ENCODE data around the gene HOXA6.

HOXA6 gene

GRCh38 chr7:27142580-27143022 is 5.0 kb downstream of the HOXA6 start:
- H3K4me3 ChIP-seq (replicated peaks; ENCODE audit: low read depth, low read length), result peak overlapping the region; percentile 48
- TF ChIP-seq CTCF (IDR thresholded peaks at IDR 0.05; ENCODE audit: low read length, missing control alignments), result no peak
- DNase-seq (ENCODE audit: low read depth), result no peak

GRCh38 chr7:27141923-27142579 is 5.5 kb downstream of the HOXA6 start:
- no peak for TF ChIP-seq CTCF (IDR thresholded peaks at IDR 0.05; ENCODE audit: low read length, missing control alignments)
- DNase-seq (ENCODE audit: low read depth), result no peak
- H3K4me3 ChIP-seq (replicated peaks; ENCODE audit: low read depth, low read length), result peak overlapping the region; percentile 48

GRCh38 chr7:27141137-27141922 is 6.2 kb downstream of the HOXA6 start:
- no peak for TF ChIP-seq CTCF (IDR thresholded peaks at IDR 0.05; ENCODE audit: low read length, missing control alignments)
- H3K4me3 ChIP-seq (replicated peaks; ENCODE audit: low read depth, low read length), result peak overlapping the region; percentile 48
- DNase-seq (ENCODE audit: low read depth), result no peak

GRCh38 chr7:27140126-27140857 is 7.3 kb downstream of the HOXA6 start:
- no peak for TF ChIP-seq CTCF (IDR thresholded peaks at IDR 0.05; ENCODE audit: low read length, missing control alignments)
- H3K4me3 ChIP-seq (replicated peaks; ENCODE audit: low read depth, low read length), result no peak overlapping the region
- DNase-seq (ENCODE audit: low read depth), result no peak

- no peak overlapping the region for H3K4me3 ChIP-seq (replicated peaks; ENCODE audit: low read depth, low read length)
- no peak for TF ChIP-seq CTCF (IDR thresholded peaks at IDR 0.05; ENCODE audit: low read length, missing control alignments)
- no peak for DNase-seq (ENCODE audit: low read depth)
Measured at GRCh38 chr7:27139334-27140125, 8.0 kb downstream of the HOXA6 start.

- TF ChIP-seq CTCF (IDR thresholded peaks at IDR 0.05; ENCODE audit: low read length, missing control alignments), result no peak
- DNase-seq (ENCODE audit: low read depth), result no peak
- no peak overlapping the region for H3K4me3 ChIP-seq (replicated peaks; ENCODE audit: low read depth, low read length)
Measured at GRCh38 chr7:27138985-27139333, 8.6 kb downstream of the HOXA6 start.

Measured in fibroblast of pulmonary artery (primary cell).